Activated CD8-positive, alpha-beta memory T cell treated with anti-CD3 and anti-CD28 coated beads, Interleukin-2, amount 50 U/mL, for 4 hours (primary cell): ENCODE measurements around the gene VAV1.
A peak's percentile ranks its signal among the peaks of the same experiment; 100 is the strongest.
"Not testable (repeated sequence)": the region's sequence is repeated elsewhere in the genome, so short reads cannot be mapped to it uniquely, and the experiment has no call there.

ENCODE experiments used
- DNase-seq: peaks from one replicate; pipeline ENCODE4 v3.0.0-alpha.2; 2020

The VAV1 gene

GRCh38 chr19:6853868-6854267 is 81.4 kb downstream of the VAV1 start:
- DNase-seq = no peak

GRCh38 chr19:6854758-6855157 is 82.2 kb downstream of the VAV1 start:
- DNase-seq = no peak

- no peak for DNase-seq
Observed at GRCh38 chr19:6856749-6857372, 84.4 kb downstream of the VAV1 start.

GRCh38 chr19:6861683-6862286 is 89.3 kb downstream of the VAV1 start:
- DNase-seq = no peak

GRCh38 chr19:6862673-6863078 is 90.2 kb downstream of the VAV1 start:
- peak; percentile 91 for DNase-seq

GRCh38 chr19:6864325-6864940 is 91.9 kb downstream of the VAV1 start:
- no peak for DNase-seq

GRCh38 chr19:6865849-6866248 is 93.3 kb downstream of the VAV1 start:
- DNase-seq = no peak

GRCh38 chr19:6866741-6867151 is 94.2 kb downstream of the VAV1 start:
- no peak for DNase-seq

- no peak for DNase-seq
Observed at GRCh38 chr19:6868351-6868750, 95.8 kb downstream of the VAV1 start.

GRCh38 chr19:6869151-6869882 is 96.8 kb downstream of the VAV1 start:
- not testable (repeated sequence) for DNase-seq

- no peak for DNase-seq
Observed at GRCh38 chr19:6873708-6874431, 101.4 kb downstream of the VAV1 start.

- no peak for DNase-seq
Observed at GRCh38 chr19:6875218-6875617, 102.7 kb downstream of the VAV1 start.

GRCh38 chr19:6876748-6877147 is 104.2 kb downstream of the VAV1 start:
- no peak for DNase-seq

- DNase-seq = no peak
Observed at GRCh38 chr19:6877766-6878165, 105.3 kb downstream of the VAV1 start.

GRCh38 chr19:6886277-6886897 is 113.9 kb downstream of the VAV1 start:
- DNase-seq = no peak

GRCh38 chr19:6887316-6887715 is 114.8 kb downstream of the VAV1 start, which contains the start of gene ADGRE1:
TSS of gene ADGRE1 (plus strand) at chr19:6887579. CDS start at chr19:6887609, 30 bp downstream.
- DNase-seq = no peak

GRCh38 chr19:6888967-6889366 is 116.5 kb downstream of the VAV1 start:
- DNase-seq = no peak

- DNase-seq = no peak
Observed at GRCh38 chr19:6890401-6890913, 117.9 kb downstream of the VAV1 start.

GRCh38 chr19:6890938-6891337 is 118.4 kb downstream of the VAV1 start:
- DNase-seq = no peak

GRCh38 chr19:6891761-6892385 is 119.4 kb downstream of the VAV1 start:
- no peak for DNase-seq

- no peak for DNase-seq
Observed at GRCh38 chr19:6894313-6894712, 121.8 kb downstream of the VAV1 start.

GRCh38 chr19:6903446-6903845 is 130.9 kb downstream of the VAV1 start:
- no peak for DNase-seq
